ENCODE results near the gene NT5DC3. TPM values are rescaled to one million over a fixed set of nuclear protein-coding genes. Genes with fewer than 3 reads are reported as not detected.
"Not testable (repeated sequence)": the region's sequence is repeated elsewhere in the genome, so short reads cannot be mapped to it uniquely, and the experiment has no call there.

NT5DC3 gene
- total and polyA plus RNA-seq, 9 of the 15 experiments (the other 6 are each of a cell fraction or from before 2014, with no cell fraction given) = 6.3 to 33.5 (median 24.5) TPM

DNA sequence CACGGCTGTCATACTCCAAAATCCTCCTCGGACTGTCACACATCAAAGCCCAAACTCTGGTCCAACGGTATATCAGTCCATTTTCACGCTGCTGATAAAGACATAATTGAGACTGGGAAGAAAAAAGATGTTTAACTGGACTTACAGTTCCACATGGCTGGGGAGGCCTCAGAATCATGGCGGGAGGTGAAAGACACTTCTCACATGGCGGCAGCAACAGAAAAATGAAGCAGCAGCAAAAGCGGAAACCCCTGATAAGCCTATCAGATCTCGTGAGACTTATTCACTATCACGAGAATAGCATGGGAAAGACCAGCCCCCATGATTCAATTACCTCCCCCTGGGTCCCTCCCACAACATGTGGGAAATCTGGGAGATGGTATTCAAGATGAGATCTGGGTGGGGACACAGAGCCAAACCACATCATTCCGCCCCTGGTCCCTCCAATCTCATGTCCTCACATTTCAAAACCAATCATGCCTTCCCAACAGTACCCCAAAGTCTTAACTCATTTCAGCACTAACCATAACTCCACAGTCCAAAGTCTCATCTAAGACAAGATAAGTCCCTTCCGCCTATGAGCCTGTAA lies 5.2 kb downstream of the NT5DC3 start (continued):
- TF ChIP-seq RCOR1 (IDR thresholded peaks at IDR 0.05; ENCODE audit: borderline replicate concordance in 1 of 2, low read depth in 2 of 2, low read length in 2 of 2) (peak in 1 of 2 experiments; percentile 92; a peak in 2 of 4 replicates), CBFA2T3 (IDR thresholded peaks at IDR 0.05) (peak; percentile 71), RBFOX2 (IDR thresholded peaks at IDR 0.05; ENCODE audit: low read depth, low read length) (peak; percentile 56; the same call in 1 of the 2 replicates), POLR2H (tag; IDR thresholded peaks at IDR 0.05; ENCODE audit: low read depth) (peak; percentile 94), EP400 (IDR thresholded peaks at IDR 0.05) (peak; percentile 96), ARNT (IDR thresholded peaks at IDR 0.05) (peak in 1 of 2 experiments; percentile 22; a peak in 1 of 4 replicates), HDAC3 (IDR thresholded peaks at IDR 0.05; ENCODE audit: borderline replicate concordance, partially characterized antibody) (peak; percentile 23), POLR2A (conservative IDR thresholded peaks at IDR 0.05) (peak; percentile 86), DPF2 (IDR thresholded peaks at IDR 0.05) (peak; percentile 60), ELF1 (tag; IDR thresholded peaks at IDR 0.05) (peak; percentile 72), SUPT5H (IDR thresholded peaks at IDR 0.05) (peak; percentile 77), KDM1A (IDR thresholded peaks at IDR 0.05) (peak; percentile 91 to 92), BCOR (IDR thresholded peaks at IDR 0.05) (0 out of 2 replicates have a peak, but pooled peaks have one; percentile 29), ZFX (CRISPR knock-in tag; IDR thresholded peaks at IDR 0.05) (peak; percentile 86), MEIS2 (IDR thresholded peaks at IDR 0.05; ENCODE audit: partially characterized antibody) (peak; percentile 89)
- TF ChIP-seq, protein P1, sequence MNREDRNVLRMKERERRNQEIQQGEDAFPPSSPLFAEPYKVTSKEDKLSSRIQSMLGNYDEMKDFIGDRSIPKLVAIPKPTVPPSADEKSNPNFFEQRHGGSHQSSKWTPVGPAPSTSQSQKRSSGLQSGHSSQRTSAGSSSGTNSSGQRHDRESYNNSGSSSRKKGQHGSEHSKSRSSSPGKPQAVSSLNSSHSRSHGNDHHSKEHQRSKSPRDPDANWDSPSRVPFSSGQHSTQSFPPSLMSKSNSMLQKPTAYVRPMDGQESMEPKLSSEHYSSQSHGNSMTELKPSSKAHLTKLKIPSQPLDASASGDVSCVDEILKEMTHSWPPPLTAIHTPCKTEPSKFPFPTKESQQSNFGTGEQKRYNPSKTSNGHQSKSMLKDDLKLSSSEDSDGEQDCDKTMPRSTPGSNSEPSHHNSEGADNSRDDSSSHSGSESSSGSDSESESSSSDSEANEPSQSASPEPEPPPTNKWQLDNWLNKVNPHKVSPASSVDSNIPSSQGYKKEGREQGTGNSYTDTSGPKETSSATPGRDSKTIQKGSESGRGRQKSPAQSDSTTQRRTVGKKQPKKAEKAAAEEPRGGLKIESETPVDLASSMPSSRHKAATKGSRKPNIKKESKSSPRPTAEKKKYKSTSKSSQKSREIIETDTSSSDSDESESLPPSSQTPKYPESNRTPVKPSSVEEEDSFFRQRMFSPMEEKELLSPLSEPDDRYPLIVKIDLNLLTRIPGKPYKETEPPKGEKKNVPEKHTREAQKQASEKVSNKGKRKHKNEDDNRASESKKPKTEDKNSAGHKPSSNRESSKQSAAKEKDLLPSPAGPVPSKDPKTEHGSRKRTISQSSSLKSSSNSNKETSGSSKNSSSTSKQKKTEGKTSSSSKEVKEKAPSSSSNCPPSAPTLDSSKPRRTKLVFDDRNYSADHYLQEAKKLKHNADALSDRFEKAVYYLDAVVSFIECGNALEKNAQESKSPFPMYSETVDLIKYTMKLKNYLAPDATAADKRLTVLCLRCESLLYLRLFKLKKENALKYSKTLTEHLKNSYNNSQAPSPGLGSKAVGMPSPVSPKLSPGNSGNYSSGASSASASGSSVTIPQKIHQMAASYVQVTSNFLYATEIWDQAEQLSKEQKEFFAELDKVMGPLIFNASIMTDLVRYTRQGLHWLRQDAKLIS (CRISPR knock-in tag; IDR thresholded peaks at IDR 0.05) = 0 out of 2 replicates have a peak, but pooled peaks have one; percentile 53
- TF ChIP-seq, protein P2, sequence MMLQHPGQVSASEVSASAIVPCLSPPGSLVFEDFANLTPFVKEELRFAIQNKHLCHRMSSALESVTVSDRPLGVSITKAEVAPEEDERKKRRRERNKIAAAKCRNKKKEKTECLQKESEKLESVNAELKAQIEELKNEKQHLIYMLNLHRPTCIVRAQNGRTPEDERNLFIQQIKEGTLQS (IDR thresholded peaks at IDR 0.05) = 0 out of 2 replicates have a peak, but pooled peaks have one; percentile 22
- TF ChIP-seq, protein P2 (CRISPR knock-in tag; conservative IDR thresholded peaks at IDR 0.05) = not testable (repeated sequence)
- TF ChIP-seq, protein P3, sequence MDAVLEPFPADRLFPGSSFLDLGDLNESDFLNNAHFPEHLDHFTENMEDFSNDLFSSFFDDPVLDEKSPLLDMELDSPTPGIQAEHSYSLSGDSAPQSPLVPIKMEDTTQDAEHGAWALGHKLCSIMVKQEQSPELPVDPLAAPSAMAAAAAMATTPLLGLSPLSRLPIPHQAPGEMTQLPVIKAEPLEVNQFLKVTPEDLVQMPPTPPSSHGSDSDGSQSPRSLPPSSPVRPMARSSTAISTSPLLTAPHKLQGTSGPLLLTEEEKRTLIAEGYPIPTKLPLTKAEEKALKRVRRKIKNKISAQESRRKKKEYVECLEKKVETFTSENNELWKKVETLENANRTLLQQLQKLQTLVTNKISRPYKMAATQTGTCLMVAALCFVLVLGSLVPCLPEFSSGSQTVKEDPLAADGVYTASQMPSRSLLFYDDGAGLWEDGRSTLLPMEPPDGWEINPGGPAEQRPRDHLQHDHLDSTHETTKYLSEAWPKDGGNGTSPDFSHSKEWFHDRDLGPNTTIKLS (IDR thresholded peaks at IDR 0.05; ENCODE audit: borderline replicate concordance, low read depth) = peak; percentile 72; the same call in 1 of the 2 replicates
- TF ChIP-seq, protein P4, sequence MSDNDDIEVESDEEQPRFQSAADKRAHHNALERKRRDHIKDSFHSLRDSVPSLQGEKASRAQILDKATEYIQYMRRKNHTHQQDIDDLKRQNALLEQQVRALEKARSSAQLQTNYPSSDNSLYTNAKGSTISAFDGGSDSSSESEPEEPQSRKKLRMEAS (CRISPR knock-in tag; IDR thresholded peaks at IDR 0.05) = peak; percentile 52; the same call in 1 of the 2 replicates
